Left ventricle myocardium inferior (tissue), 1 donor: ENCODE measurements around the gene HSPA4L. TPM values are rescaled to one million over a fixed set of nuclear protein-coding genes. Genes with fewer than 3 reads are reported as not detected.

ENCODE experiments used
- DNase-seq: peaks from one replicate; pipeline ENCODE4 v3.0.0-alpha.2; 2020
- H3K27ac ChIP-seq: fragments of 200-600 bp; replicated peaks from 2 replicates; pipeline ENCODE4 v1.8.0; 2021
- H3K27me3 ChIP-seq: fragments of 200-600 bp; 2 replicates; pipeline ENCODE4 v1.8.0; 2021; ENCODE audit warnings: low read depth
- H3K36me3 ChIP-seq: fragments of 200-600 bp; 2 replicates; pipeline ENCODE4 v1.8.0; 2021
- H3K4me1 ChIP-seq: fragments of 200-600 bp; 2 replicates; pipeline ENCODE4 v1.8.0; 2021
- H3K4me3 ChIP-seq: fragments of 200-600 bp; 2 replicates; pipeline ENCODE4 v1.8.0; 2021; ENCODE audit warnings: mild to moderate bottlenecking, moderate library complexity
- H3K9me3 ChIP-seq: fragments of 200-600 bp; replicated peaks from 2 replicates; pipeline ENCODE4 v1.8.0; 2021
- CTCF ChIP-seq: fragments of 200-600 bp; IDR thresholded peaks from 2 replicates; pipeline ENCODE4 v1.8.0; 2021; ENCODE audit warnings: antibody characterized with exemption, mild to moderate bottlenecking, borderline replicate concordance
- intact Hi-C: fragments of 100-400 bp; cut with micrococcal nuclease; formaldehyde crosslinking; loops from one replicate; pipeline ENCODE4 v1.11.0; 2022
- long read RNA-seq: library from polyadenylated mRNA; unstranded; transcript quantifications from one replicate; pipeline ENCODE4 v2.0.0, GENCODE V29; 2021
- total RNA-seq: library from RNA; stranded (reverse); fragmentation: NEBNext Ultra II Directional; extraction: Animal tissue kit (Norgen Biotek cat#: 25700); gene quantifications from one replicate; pipeline ENCODE4 v1.2.1, GENCODE V29; 2021
- donor health status: DM: no; HTN: yes; CAD: no; lungs with severe emphysema.

HSPA4L gene
- 16.1 TPM for total RNA-seq
- long read RNA-seq, full-length matches to known transcripts: 22 of 25 reads
- long read RNA-seq, partial matches to known transcripts: 1 of 25 reads
- long read RNA-seq, other reads (novel, unspliced or antisense): 2 of 25 reads

DNA sequence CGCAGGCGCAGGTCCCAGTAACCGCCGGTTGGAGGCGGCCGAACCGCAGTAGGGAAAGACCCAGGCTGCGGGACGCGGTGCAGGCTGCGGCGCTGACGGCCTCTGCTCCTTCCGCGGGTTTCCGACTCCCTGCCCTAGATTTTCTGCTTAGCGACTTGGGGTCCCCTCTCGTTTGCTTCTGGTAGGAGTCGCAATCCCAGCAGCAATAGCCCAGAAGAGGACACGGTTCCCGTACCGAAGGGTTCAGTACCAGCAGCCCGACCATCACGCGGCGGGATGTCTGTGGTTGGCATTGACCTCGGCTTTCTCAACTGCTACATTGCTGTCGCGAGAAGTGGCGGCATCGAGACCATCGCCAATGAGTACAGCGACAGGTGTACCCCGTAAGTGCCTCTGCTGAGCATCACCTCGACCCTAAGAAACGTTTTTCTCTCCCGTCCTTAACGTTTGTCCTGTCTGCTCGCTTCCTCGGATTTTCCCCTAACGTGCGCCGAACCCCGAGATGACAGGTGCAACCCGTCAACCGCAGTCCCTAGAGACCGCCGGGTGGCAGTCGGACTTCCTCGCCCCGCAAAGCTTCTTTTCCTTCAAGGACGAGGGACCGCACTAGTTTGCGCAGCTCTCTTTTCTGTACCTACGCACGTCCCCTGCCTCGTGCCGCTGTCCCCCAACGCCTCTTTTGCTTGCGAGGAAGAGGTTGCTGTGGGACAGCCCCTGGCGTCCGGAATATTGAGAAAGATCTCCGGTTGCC, at the start of gene HSPA4L:
Gene HSPA4L (plus strand): TSS at position 48 of the 751 bp plus-strand sequence. CDS start 229 bp downstream, at position 277.
- H3K4me1 ChIP-seq: peaks cover 28% of the 10 kb centered on the region
- peak; percentile 56 for TF ChIP-seq CTCF
- intact Hi-C loops: no loop called here
- peak within 1 kb of the TSS; percentile 79 for H3K4me3 ChIP-seq
- peak; percentile 48 for DNase-seq
- H3K9me3 ChIP-seq: no peaks in the 10 kb centered on the region
- peak within 1 kb of the TSS; percentile 81 for H3K27ac ChIP-seq
- H3K36me3 ChIP-seq: no peaks in the 10 kb centered on the region
- H3K27me3 ChIP-seq: no peaks in the 10 kb centered on the region

- no peaks in the 10 kb centered on the region for H3K27me3 ChIP-seq
- no peaks in the 10 kb centered on the region for H3K9me3 ChIP-seq
- peak; percentile 71 for TF ChIP-seq CTCF
- DNase-seq: no peak
- H3K4me1 ChIP-seq: no peaks in the 10 kb centered on the region
- H3K36me3 ChIP-seq: no peaks in the 10 kb centered on the region
- no peak overlapping the region for H3K4me3 ChIP-seq
- no peak overlapping the region for H3K27ac ChIP-seq
- intact Hi-C loops: loop anchor here (2.0 kb wide), 1 partner anchor 128 kb away; no protein-coding TSS in a partner anchor
Measured at GRCh38 chr4:127732623-127733328, 49.3 kb upstream of the HSPA4L start.

DNA sequence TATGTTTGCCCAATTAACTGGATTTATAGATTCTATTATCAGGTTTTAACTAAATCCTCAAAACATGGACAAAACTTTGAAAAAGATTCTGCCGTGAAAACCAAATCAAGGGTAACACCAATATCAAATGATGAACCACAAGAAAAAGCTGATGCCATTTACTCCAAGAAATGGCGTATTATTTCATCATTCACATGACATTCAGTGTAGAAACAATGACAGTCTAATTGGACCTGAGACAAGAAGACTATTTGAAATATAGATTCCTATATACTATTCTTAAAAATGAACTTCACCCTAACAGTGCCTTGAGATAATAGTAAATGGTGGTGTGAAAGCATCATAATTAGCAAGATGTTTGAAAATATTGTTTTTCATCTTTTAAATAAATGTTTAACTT, 47.1 kb upstream of the HSPA4L start:
- Histone ChIP-seq H3K27me3 (no peaks in the 10 kb centered on the region), H3K9me3 (no peaks in the 10 kb centered on the region), H3K27ac (no peak overlapping the region), H3K36me3 (no peaks in the 10 kb centered on the region), H3K4me3 (no peak overlapping the region), H3K4me1 (no peaks in the 10 kb centered on the region)
- TF ChIP-seq CTCF: no peak
- DNase-seq: no peak
- intact Hi-C loops: no loop called here

- no peak for TF ChIP-seq CTCF
- intact Hi-C loops: no loop called here
- no peaks in the 10 kb centered on the region for H3K36me3 ChIP-seq
Measured at GRCh38 chr4:127737295-127737694, 44.8 kb upstream of the HSPA4L start.

GRCh38 chr4:127741247-127741646, 40.9 kb upstream of the HSPA4L start:
- Histone ChIP-seq H3K4me3 (no peak overlapping the region), H3K27me3 (peaks cover 19% of the 10 kb centered on the region), H3K4me1 (no peaks in the 10 kb centered on the region), H3K9me3 (no peaks in the 10 kb centered on the region), H3K36me3 (no peaks in the 10 kb centered on the region), H3K27ac (no peak overlapping the region)
- DNase-seq: no peak
- intact Hi-C loops: no loop called here
- no peak for TF ChIP-seq CTCF

More at GRCh38 chr4:127737295-127737694, 44.8 kb upstream of the HSPA4L start:
- Histone ChIP-seq H3K27ac (no peak overlapping the region), H3K27me3 (peaks cover 6% of the 10 kb centered on the region), H3K9me3 (no peaks in the 10 kb centered on the region), H3K4me1 (no peaks in the 10 kb centered on the region), H3K4me3 (no peak overlapping the region)
- DNase-seq: no peak
